Measurements from ENCODE around the gene ZNF32.

DNA sequence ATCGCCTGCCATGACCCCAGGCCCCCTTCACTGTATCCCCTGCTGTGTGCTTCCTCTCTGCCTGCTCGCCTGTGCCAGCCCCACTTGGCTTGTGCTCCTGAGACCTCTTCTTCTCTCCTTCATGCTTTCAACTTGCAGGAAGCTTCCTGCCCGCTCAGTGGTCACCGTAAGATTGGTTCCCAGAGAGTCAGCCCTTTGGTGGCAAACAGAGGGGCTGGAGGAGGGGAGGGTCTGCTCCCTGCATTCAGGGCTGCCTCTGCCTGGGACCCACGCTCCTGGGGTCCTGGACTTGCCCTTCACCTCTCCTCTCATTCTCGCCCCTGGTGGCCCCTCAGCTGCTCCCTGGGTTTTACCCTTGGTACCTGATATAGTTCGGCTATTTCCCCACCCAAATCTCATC, 45.8 kb upstream of the ZNF32 start:
- TF ChIP-seq, protein P1, sequence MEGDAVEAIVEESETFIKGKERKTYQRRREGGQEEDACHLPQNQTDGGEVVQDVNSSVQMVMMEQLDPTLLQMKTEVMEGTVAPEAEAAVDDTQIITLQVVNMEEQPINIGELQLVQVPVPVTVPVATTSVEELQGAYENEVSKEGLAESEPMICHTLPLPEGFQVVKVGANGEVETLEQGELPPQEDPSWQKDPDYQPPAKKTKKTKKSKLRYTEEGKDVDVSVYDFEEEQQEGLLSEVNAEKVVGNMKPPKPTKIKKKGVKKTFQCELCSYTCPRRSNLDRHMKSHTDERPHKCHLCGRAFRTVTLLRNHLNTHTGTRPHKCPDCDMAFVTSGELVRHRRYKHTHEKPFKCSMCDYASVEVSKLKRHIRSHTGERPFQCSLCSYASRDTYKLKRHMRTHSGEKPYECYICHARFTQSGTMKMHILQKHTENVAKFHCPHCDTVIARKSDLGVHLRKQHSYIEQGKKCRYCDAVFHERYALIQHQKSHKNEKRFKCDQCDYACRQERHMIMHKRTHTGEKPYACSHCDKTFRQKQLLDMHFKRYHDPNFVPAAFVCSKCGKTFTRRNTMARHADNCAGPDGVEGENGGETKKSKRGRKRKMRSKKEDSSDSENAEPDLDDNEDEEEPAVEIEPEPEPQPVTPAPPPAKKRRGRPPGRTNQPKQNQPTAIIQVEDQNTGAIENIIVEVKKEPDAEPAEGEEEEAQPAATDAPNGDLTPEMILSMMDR (conservative IDR thresholded peaks at IDR 0.05; ENCODE audit: low read depth in 2 of 2) = no peak
- no peak for TF ChIP-seq JUNB (IDR thresholded peaks at IDR 0.05; ENCODE audit: unreplicated experiment)
- TF ChIP-seq EZH2 (IDR thresholded peaks at IDR 0.05; ENCODE audit: low read depth, unreplicated experiment) = no peak
- no peak for TF ChIP-seq EZH2phosphoT487 (IDR thresholded peaks at IDR 0.05; ENCODE audit: unreplicated experiment)
- TF ChIP-seq, protein P2, sequence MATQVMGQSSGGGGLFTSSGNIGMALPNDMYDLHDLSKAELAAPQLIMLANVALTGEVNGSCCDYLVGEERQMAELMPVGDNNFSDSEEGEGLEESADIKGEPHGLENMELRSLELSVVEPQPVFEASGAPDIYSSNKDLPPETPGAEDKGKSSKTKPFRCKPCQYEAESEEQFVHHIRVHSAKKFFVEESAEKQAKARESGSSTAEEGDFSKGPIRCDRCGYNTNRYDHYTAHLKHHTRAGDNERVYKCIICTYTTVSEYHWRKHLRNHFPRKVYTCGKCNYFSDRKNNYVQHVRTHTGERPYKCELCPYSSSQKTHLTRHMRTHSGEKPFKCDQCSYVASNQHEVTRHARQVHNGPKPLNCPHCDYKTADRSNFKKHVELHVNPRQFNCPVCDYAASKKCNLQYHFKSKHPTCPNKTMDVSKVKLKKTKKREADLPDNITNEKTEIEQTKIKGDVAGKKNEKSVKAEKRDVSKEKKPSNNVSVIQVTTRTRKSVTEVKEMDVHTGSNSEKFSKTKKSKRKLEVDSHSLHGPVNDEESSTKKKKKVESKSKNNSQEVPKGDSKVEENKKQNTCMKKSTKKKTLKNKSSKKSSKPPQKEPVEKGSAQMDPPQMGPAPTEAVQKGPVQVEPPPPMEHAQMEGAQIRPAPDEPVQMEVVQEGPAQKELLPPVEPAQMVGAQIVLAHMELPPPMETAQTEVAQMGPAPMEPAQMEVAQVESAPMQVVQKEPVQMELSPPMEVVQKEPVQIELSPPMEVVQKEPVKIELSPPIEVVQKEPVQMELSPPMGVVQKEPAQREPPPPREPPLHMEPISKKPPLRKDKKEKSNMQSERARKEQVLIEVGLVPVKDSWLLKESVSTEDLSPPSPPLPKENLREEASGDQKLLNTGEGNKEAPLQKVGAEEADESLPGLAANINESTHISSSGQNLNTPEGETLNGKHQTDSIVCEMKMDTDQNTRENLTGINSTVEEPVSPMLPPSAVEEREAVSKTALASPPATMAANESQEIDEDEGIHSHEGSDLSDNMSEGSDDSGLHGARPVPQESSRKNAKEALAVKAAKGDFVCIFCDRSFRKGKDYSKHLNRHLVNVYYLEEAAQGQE (IDR thresholded peaks at IDR 0.05; ENCODE audit: unreplicated experiment) = no peak
- no peak for TF ChIP-seq POLR2AphosphoS5 (IDR thresholded peaks at IDR 0.05; ENCODE audit: low read depth)
